GM18867 (cell line): ENCODE data around the gene GPR27.

Source experiments
- ATAC-seq: cut with Tn5 transposase; IDR thresholded peaks from one replicate; pipeline ENCODE4 v1.9.1; 2021; ENCODE audit warnings: mild to moderate bottlenecking, moderate library complexity; ENCODE audit not compliant: unreplicated experiment

The GPR27 gene

GRCh38 chr3:71753701-71754609, at the start of gene GPR27:
Gene GPR27 (plus strand): TSS chr3:71753855. CDS start chr3:71754050, 195 bp downstream.
- no peak for ATAC-seq

DNA sequence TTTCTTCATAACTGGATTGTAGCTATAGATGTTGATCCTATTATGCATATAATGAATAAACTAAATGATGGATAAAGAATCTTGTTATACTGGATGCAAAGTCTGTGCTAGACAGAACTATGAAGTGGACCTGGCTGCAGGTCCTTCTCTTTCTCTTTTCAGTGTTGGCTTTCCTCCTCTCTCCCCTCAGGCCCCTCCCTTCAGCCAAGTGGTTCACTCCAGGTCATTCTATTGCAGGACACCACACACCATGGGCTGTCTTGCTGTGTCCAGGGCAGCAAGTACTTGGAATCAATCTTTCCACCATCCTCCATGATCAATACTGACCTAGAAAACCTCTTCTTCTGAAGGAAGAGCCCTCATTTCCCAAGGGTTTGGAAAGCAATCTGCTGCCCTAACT, 48.7 kb upstream of the GPR27 start:
- no peak for ATAC-seq

- no peak for ATAC-seq
Measured at GRCh38 chr3:71705681-71706080, 48.0 kb upstream of the GPR27 start.

DNA sequence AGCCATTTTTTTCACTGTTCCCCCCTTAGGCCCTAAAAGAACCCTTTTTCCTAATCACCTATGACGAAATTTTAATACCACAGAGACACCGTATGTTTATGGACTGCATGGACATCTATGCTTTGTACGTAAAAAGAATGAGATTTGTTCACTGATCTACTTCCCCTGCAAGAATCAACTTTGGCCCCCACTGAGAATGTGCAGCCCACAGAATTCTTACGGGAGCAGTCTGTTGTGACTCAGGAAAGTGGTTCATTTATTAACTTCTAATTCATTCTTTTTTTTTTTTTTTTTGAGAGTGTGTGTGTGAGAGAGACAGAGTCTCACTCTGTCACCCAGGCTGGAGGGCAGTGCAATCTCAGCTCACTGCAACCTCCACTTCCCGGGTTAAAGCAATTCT, 46.1 kb upstream of the GPR27 start:
- ATAC-seq = no peak

DNA sequence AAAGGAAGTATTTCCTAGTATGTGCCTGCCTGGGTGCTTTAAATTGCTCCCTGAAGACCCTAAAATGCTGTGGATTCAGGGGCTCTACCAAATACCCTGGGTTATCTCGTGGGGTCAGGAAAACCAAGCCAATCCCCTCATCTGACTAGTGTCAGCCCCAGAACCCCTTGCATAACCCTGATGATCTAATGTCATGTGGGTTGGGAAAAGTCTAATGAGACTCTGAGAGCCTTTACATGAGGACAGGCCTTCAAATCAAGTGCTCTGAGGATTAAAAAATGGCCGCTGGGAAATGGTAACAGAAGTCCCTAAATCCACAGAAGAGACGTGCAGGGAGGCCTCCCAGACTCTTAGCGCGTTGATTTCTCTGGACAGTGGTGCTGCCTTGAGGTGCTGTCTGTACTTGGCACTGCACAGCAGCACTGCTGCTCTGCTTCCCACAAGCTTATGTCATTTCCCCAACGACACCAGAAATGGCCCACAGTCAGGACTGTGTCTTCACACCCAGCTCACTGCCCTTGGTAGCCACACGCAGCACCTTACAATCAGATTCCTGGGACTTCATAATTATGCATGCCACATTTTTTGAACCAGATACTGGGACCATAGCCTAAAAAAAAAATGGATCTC, 45.1 kb upstream of the GPR27 start:
- no peak for ATAC-seq

- ATAC-seq = no peak
Measured at GRCh38 chr3:71709908-71710511, 43.6 kb upstream of the GPR27 start.

GRCh38 chr3:71710906-71711494, 42.7 kb upstream of the GPR27 start:
- ATAC-seq = peak; percentile 90

GRCh38 chr3:71713041-71713440, 40.6 kb upstream of the GPR27 start:
- ATAC-seq = no peak

DNA sequence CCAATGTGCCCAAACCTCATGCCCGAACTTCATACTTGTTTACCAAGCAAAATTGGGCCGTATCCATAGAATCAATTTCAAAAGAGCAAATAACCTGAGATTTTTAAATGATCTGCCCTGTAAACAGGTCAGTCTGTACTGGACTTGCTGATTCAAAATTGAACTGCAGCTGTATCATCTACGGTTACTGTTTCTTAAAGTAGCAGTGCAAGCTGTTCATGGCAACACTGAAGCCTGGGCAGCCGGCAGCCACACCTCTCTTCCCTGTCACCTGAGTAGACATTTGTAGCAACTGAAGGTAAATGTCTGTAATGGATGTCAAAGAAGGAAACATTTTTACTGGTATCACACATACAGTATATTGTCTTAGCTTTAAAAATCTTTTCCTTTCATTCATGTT, 39.1 kb upstream of the GPR27 start:
- ATAC-seq = no peak

DNA sequence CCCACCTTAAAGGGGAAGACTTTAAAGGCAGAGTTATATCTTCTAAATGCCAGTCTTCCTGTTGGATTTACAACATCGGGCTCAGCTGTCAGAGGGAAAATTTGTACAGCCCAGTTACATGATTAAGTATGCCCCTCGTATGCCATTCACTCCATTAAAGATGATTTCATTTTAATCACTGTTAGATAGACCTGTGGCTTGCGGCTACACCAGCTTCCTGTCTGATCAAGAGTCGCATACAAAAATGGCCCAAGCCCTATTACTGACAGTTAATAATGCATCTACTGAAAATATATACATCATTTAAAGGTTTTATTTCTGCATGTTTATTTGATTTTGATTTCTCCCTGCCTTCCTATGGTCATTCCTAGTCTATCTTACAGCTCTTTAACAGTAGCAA, 35.6 kb upstream of the GPR27 start:
- ATAC-seq = no peak

DNA sequence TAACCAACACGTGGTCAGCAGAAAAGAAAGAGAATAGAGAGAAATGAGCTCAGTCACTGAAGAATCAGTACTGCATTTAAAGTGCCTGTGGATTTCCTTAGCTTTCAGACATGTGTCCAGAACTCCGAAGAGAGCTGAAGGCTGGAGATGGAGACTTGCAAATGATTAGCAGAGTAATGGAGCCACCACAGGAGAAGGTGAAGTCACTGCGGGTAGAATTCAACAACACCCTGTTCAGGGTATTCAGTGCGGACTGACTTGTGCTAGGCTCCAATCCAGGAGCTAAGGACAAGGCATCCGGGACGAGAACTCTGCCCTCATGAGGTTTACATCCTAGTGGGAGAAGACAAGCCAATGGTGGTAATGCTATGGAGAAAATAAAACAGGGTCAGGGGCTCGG, 32.7 kb upstream of the GPR27 start:
- no peak for ATAC-seq

DNA sequence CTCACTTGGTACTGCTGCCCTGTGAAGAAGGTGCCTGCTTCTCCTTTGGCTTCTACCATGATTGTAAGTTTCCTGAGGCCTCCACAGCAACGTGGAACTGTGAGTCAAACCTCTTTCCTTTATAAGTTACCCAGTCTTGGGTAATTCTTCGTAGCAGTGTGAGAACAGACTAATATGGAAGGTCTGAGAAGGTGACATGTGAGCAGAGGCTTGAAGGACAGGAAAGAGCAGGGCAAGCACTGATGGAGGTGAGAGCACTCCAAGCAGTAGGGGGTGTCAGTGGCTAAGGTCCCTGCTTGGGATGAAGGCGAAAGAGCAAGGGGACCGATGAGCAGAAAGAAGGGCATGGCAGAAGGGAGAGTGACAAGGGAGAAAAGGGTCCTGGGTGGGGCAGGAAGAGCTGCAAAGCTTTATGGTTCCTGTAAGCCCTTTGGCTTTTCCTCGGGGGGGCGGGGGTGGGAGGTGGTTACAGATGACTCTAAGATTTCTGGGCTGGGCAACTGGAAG, 32.0 kb upstream of the GPR27 start:
- ATAC-seq = no peak

GRCh38 chr3:71722693-71723092, 31.0 kb upstream of the GPR27 start:
- ATAC-seq = no peak

DNA sequence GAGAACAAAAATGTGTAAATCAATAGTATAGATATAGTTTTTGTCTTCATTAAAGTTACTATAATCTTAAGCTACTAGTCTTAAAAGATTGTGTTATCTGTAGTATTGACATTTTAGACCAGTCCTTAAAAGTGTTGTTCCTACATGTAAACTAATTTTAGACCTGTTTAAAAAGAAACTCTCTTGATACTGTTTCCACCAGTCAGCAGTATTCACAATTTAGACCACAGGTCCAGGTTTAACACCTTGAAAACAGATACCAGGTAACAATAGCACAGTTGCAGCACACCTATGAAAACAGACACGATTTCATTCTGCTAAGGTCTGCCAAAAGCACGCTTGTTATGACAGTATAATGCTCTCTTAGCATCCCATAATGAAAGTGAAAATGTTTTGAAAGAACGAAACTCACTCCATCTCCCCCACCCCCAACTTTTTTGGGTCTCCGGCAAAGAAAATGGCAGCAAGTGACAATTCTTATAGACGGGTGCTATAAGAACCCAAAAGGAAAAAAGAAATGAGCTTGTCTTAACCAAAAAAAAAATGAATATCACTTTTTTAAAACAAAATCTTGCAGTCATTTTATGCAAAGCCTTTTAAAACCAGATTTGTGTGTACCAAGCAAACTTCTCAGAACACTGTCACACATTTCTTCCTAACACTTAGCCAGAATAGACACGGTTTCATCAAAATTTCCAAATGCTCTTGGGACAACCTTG, 30.0 kb upstream of the GPR27 start:
- peak; percentile 60 for ATAC-seq

DNA sequence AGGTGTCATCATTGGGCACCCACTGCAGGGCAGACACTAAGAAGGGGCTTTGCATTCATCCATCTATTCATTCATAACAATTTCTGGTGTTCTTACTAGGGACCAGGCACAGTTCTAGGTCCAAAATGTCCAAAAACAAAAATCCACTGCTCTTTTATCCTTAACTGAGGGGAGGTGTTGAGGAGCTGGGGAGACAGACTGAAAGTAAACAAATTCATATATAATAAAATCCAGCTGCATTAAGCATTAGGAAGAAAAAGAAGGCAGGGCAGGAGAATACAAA, 29.5 kb upstream of the GPR27 start:
- ATAC-seq = no peak

GRCh38 chr3:71724584-71725270, 28.9 kb upstream of the GPR27 start:
- ATAC-seq = peak; percentile 55

DNA sequence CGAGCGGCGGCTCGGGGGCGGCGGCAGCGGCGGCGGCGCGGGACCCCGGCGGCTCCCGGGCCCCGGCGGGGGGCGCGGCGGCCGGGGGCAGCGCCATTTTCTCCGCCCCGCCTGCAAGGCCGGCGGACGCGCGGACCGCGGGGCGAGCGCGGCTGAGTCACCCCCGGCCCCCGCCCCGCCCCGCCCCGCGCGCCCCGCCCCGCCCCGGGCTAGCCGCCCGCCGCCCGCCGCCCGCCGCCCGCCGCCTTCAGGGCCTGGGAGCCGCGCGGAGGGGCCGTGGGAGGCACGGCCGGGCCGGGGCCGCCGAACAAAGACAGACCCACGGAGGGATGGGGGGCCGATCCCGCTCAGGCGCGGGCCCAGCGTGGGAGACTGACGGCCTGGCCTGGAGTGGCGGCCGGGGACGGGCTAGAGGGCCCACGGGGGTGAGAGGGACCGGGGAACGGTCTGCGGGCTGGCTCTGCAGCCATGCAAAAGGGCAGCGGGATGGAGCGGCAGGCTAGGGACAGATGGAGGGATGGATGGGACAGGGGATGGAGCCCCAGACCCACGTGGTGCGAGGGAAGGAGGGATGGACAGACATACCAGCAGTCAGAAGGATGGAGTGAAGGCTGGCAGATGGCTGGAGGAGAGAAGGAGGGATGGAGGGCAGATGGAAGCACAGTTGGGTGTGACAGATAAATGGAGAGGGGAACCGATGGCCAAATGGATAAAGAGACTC, 28.2 kb upstream of the GPR27 start, which contains the start of gene EIF4E3:
Gene EIF4E3, minus strand, starts transcription at position 132 of the 721 bp plus-strand sequence. Its CDS starts 35 bp downstream, at position 97.
- peak; percentile 46 for ATAC-seq

GRCh38 chr3:71726146-71726545, 27.5 kb upstream of the GPR27 start:
- ATAC-seq = no peak

DNA sequence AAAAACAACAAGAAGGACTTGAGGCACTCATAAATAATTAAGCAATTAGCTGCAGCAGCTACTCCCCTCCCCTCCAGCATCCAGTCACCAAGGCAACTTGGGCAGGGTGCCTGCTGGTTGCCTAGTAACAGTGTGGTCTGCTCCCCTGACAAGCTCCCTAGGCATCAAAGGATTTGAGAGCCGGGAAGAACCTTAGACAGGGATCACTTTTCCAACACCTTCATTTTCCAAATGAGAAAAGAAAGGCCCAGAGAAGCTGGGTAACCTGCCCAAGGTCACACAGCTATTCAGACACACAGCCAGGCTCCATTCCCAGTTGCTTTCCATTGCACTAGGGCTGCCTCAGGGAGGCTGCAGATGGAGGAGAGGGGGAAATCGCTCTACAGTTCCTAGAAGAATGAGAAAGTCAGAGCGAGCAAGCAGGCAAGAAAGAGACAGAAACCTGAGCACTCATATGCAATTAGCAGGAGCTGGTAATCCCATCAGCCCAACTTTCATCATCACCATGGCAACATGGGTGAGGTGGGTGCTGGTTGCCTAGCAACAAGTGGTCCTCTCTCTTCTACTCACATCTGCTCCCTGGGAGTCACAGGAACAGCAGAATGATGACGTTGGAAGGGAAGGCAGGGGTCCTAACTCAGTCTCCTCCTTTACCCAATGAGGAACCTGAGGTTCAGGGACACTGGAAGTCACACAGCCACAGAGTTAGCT, 24.9 kb upstream of the GPR27 start:
- no peak for ATAC-seq
